Measurements from ENCODE around the gene CADM1. TPM values are rescaled to one million over a fixed set of nuclear protein-coding genes. Genes with fewer than 3 reads are reported as not detected.
"Not testable (repeated sequence)": the region's sequence is repeated elsewhere in the genome, so short reads cannot be mapped to it uniquely, and the experiment has no call there.

The CADM1 gene
- total RNA-seq, 1 experiment from 2014 or later = 6.7 TPM

DNA sequence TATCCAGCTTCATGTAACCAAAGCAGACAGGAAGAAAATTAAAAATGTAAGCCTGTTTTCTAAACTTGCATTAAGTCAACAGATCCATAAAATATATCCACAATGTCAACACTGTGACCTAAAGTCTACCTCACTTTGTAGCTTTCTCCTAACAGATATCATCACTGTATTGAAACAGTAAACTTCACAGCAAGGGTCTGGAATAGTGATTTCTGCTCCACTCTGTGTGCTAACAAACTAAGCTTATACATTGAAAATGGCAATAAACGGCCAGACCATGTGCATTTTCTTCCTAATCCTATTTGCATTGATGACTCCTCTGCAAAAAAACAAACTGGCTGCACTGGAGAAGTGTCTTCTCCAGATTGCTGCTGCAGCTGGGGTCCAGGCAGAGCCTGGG lies 26.8 kb downstream of the CADM1 start:
- DNase-seq (ENCODE audit: low spot score) = no peak

DNA sequence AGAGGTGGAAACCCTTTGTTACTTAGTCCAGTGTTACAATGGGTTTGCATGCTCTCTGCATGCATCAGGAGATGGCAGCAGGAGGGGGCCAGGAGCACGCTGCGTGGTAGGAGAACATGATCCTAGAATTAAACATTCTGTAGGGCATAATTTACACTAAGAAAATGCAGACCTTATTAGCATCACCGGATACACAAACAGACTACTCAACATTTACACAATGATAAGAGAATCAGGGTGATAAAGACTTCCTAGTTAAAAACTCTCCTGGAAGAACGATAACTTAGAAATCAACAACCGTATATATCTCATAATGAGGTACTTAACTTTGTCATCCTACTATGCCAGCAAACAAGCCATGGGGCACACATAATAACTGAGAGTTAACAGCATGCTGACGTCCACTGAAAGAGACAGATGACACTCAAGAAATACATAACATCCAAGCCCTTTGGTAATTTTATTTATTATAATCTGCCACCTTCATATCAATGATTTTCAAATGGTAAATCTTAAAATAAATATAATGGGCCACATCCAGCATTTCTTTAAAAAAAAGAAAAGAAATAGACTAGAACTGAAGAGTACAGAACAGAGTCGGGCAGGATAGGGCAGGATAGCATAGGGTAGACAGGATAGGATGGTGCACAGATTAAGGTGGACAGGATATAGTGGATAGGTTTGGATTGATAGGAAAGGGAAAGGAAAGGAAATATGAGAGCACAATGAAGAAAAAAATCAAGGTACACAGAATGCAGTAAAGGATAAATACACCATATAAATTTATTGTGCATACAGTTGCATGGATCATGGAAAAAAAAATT lies 27.5 kb downstream of the CADM1 start:
- no peak for DNase-seq (ENCODE audit: low spot score)

GRCh38 chr11:115475564-115475963 lies 28.7 kb downstream of the CADM1 start:
- DNase-seq (ENCODE audit: low spot score) = no peak

GRCh38 chr11:115474306-115474705 lies 29.9 kb downstream of the CADM1 start:
- not testable (repeated sequence) for DNase-seq (ENCODE audit: low spot score)

- DNase-seq (ENCODE audit: low spot score) = no peak
These were observed 31.0 kb downstream of the CADM1 start for GRCh38 chr11:115473167-115473566.

DNA sequence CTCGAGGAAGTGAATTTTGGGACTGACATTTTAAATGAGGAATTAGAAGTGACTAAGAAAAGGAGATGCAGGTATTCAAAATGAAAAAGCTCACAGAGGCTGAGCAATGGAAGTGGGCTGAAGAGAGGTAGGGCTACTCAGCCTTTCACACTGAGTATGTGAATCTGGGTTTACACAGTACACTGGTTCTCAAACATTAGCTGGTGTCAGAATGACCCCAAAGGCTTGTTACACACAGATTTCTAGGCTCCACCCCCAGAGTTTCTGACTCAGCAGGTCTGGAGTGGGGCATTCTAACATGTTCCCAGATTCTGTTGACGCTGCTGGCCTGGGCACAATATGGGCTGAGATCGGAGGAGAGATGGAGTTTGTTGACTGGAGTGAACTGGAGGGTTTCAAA lies 32.8 kb downstream of the CADM1 start:
- no peak for DNase-seq (ENCODE audit: low spot score)

GRCh38 chr11:115470928-115471327 lies 33.3 kb downstream of the CADM1 start:
- DNase-seq (ENCODE audit: low spot score) = no peak

DNA sequence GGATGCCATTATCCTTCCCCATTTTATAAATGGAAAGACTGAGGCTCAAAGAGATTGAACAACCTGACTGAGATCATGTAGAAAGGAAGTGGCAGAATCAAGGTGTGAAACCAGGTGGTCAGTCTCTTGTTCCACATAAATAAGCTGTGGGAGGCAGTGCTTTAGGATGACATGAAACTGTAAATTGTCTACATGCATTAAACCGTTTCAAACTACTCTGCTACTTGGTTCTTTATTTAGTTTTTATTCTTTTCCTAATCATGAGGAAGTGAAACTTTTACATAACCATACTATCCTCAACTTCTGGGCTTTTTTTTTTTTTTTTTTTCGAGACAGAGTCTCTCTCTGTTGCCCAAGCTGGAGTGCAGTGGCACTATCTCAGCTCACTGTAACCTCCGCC lies 34.9 kb downstream of the CADM1 start:
- DNase-seq (ENCODE audit: low spot score) = no peak

GRCh38 chr11:115466122-115466521 lies 38.1 kb downstream of the CADM1 start:
- no peak for DNase-seq (ENCODE audit: low spot score)

- no peak for DNase-seq (ENCODE audit: low spot score)
These were observed 39.9 kb downstream of the CADM1 start for GRCh38 chr11:115464269-115464668.

DNA sequence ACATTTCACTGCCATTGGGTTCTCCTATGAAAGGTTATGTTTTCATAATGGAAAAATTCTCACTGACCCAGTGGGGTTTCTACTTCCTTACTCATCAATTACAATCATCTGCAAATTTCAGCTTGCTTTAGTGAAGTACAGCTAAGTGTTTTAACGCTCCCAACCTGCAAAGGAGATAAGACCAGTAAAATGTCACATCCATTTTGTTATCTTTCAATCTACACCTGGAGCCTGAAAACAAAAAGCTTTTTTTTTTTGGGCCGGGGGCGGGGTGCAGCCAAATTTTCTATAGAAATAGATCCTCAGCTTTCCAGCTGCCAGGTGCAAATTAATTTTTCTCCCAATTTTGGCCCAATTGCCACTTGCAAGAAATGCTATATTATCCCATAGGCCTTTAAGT lies 40.6 kb downstream of the CADM1 start:
- no peak for DNase-seq (ENCODE audit: low spot score)

DNA sequence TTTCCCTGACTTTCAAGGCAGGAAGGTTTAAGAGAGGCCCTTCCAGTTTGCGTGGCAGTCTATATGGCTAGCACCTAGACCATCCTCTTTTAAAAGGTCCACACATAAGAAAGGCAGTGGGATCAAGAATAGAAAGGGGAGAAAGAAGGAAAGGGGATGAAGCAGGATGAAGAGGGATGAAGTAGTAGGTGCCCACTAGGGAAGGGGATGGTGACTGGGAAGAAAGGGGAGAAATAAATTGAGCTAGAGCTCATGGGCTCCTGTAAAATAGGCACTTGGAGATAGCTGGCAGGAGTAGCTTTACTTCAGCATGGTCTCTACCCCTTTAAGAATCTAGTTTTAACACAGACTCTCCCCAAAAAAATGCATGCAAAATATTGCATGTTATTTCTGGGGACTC lies 41.5 kb downstream of the CADM1 start:
- no peak for DNase-seq (ENCODE audit: low spot score)

GRCh38 chr11:115462004-115462541 lies 42.1 kb downstream of the CADM1 start:
- no peak for DNase-seq (ENCODE audit: low spot score)

- no peak for DNase-seq (ENCODE audit: low spot score)
These were observed 43.7 kb downstream of the CADM1 start for GRCh38 chr11:115460512-115460911.

DNA sequence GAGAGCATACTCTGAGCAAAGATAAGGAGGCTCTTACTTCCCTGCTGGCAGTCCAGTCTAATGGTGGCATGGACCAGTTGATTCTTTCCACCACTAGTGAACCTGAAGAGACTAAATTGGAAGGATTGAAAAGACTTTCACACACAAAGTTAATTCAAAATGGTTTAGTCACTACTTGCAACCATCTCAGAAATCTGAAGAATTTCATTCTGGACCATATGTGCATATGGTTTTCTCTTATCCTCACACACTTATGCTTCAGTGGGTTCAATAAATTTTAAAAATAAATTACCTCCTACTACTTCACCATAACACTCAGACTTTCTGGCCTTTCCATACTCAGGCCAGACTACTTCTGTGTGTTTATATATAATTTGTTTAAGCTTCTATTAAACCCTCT lies 44.7 kb downstream of the CADM1 start:
- no peak for DNase-seq (ENCODE audit: low spot score)

GRCh38 chr11:115458877-115459276 lies 45.3 kb downstream of the CADM1 start:
- DNase-seq (ENCODE audit: low spot score) = no peak

DNA sequence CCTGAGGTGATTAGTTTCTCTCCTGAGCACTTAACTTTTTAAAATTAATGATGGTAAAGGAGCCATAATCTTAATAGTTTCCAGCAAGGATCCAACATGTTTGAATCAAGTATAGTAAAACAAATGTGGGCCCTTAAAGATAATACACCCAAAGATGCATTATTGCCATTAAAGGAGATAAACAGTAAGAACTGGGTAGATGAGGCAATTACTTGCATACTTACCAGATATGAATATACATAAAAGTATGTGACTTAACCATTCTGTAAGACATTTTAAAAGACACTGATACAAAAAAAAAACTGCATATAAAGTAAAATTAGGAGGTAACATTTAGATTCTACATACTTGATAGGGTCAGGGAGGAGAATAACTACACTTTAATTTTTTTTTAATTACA lies 48.2 kb downstream of the CADM1 start:
- DNase-seq (ENCODE audit: low spot score) = no peak

GRCh38 chr11:115455613-115456012 lies 48.6 kb downstream of the CADM1 start:
- no peak for DNase-seq (ENCODE audit: low spot score)

DNA sequence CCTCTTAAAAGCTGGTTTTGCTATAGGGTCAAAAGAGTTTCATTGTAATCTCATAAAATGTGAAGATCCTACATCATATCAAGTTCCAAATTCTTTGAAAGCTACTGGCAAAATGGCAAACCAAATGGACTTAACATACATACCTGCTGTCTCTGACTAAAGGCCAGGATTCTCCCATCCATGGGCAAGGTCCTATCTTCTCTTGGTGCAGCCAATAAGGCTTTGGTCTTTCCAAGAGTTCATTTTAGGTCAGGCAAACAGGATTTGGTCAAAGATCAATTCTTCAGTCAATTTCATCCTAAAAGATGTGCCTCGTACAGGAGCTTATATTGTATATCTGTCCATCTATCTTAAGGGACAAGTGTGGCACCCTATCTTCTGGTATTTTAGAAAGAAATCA lies 49.7 kb downstream of the CADM1 start:
- no peak for DNase-seq (ENCODE audit: low spot score)

GRCh38 chr11:115453693-115454490 lies 50.3 kb downstream of the CADM1 start:
- no peak for DNase-seq (ENCODE audit: low spot score)

DNA sequence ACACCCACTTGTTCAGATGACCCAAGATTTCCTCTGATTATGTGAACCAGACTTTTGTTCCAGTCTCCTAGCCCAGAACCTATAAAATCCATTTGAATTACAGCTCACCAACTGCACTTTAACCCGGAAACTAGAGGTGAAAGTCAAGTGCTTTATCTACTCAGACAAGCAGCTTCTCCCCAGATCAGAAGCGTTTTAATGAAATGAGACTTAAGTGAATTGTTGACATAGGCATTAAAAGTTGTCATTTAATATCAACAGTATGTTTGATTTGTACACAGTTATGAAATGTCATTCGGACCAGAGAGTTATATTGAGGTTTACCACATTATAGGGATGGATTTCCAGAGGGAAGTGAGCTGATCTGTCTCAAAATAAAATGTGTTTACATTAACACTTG lies 52.0 kb downstream of the CADM1 start:
- no peak for DNase-seq (ENCODE audit: low spot score)

- DNase-seq (ENCODE audit: low spot score) = no peak
These were observed 53.7 kb downstream of the CADM1 start for GRCh38 chr11:115450519-115450918.

All from A172 (cell line).